CD8-positive, alpha-beta memory T cell (primary cell): ENCODE measurements around the gene RTF2. TPM values are rescaled to one million over a fixed set of nuclear protein-coding genes. Genes with fewer than 3 reads are reported as not detected.

ENCODE experiments used
- CTCF ChIA-PET: fragments of 350-600 bp; sonication (Branson Sonifier 250); formaldehyde crosslinking; loops from one replicate; lab custom pipeline; 2021; ENCODE audit warnings: antibody characterized with exemption; lab: Charles Lee
- POLR2A ChIA-PET: fragments of 350-600 bp; sonication (Branson Sonifier 250); formaldehyde crosslinking; loops from one replicate; lab custom pipeline; 2021; ENCODE audit warnings: antibody characterized with exemption; lab: Charles Lee
- DNase-seq, 5 donors: peaks; one replicate each; pipeline versions ENCODE4 v3.0.0 to v3.0.0-alpha.2; 2020 to 2022; ENCODE audit warnings: mixed read lengths in 1 of 5
- H3K27ac ChIP-seq: one replicate; pipeline ENCODE4 v1.7.0; 2013; ENCODE audit warnings: low read depth, mild to moderate bottlenecking, low read length, moderate library complexity
- H3K27me3 ChIP-seq: 2 replicates; pipeline ENCODE4 v1.7.0; 2013; ENCODE audit warnings: low read length, mild to moderate bottlenecking; ENCODE audit not compliant: insufficient read depth, poor library complexity, severe bottlenecking
- H3K36me3 ChIP-seq: 2 replicates; pipeline ENCODE4 v1.7.0; 2013; ENCODE audit warnings: mild to moderate bottlenecking, low read length, moderate library complexity; ENCODE audit not compliant: insufficient read depth
- H3K4me1 ChIP-seq: 2 replicates; pipeline ENCODE4 v1.7.0; 2013; ENCODE audit warnings: mild to moderate bottlenecking, low read length, moderate library complexity; ENCODE audit not compliant: insufficient read depth
- H3K4me3 ChIP-seq: 2 replicates; pipeline ENCODE4 v1.7.0; 2013; ENCODE audit warnings: mild to moderate bottlenecking, low read length
- H3K9me3 ChIP-seq: 2 replicates; pipeline ENCODE4 v1.7.0; 2013; ENCODE audit warnings: mild to moderate bottlenecking, low read length
- H3K27ac Mint-ChIP-seq, 8 donors: one replicate each; pipeline ENCODE4 v1.8.0; 2020 to 2021; ENCODE audit warnings: mixed read lengths in 8 of 8, mild to moderate bottlenecking in 6 of 8, inconsistent platforms in 3 of 8, moderate library complexity in 3 of 8
- H3K27me3 Mint-ChIP-seq, 2 donors: one replicate each; pipeline ENCODE4 v1.8.0; 2020 to 2021; ENCODE audit warnings: mixed read lengths in 2 of 2, mild to moderate bottlenecking in 1 of 2, moderate library complexity in 1 of 2
- H3K36me3 Mint-ChIP-seq, 3 donors: one replicate each; pipeline ENCODE4 v1.8.0; 2020 to 2021; ENCODE audit warnings: mixed read lengths in 3 of 3, inconsistent platforms in 1 of 3, mild to moderate bottlenecking in 1 of 3
- H3K4me1 Mint-ChIP-seq, 3 donors: one replicate each; pipeline ENCODE4 v1.8.0; 2020 to 2021; ENCODE audit warnings: mixed read lengths in 3 of 3, inconsistent platforms in 1 of 3, mild to moderate bottlenecking in 1 of 3
- H3K4me3 Mint-ChIP-seq, 7 donors: one replicate each; pipeline ENCODE4 v1.8.0; 2020 to 2021; ENCODE audit warnings: mixed read lengths in 7 of 7, mild to moderate bottlenecking in 6 of 7, moderate library complexity in 4 of 7, inconsistent platforms in 2 of 7
- H3K9me3 Mint-ChIP-seq, 5 donors: one replicate each; pipeline ENCODE4 v1.8.0; 2020 to 2022; ENCODE audit warnings: mixed read lengths in 5 of 5, mild to moderate bottlenecking in 3 of 5, moderate library complexity in 2 of 5, inconsistent platforms in 1 of 5
- polyA plus RNA-seq: library from polyadenylated mRNA; unstranded; fragments of 300-500 nt; fragmentation: Illumina TruSeq; gene quantifications from one replicate; pipeline ENCODE4 v1.2.3, GENCODE V29; 2021
- total RNA-seq, 2 experiments: library from RNA; stranded (reverse); gene quantifications; one replicate each; pipeline ENCODE4 v1.2.3, GENCODE V29; 2021

Gene RTF2
- total and polyA plus RNA-seq, 3 experiments from 2014 or later, result 82.5 to 121 (median 85.1) TPM

GRCh38 chr20:56429941-56430340 lies 38.5 kb upstream of the RTF2 start:
- H3K36me3 ChIP-seq, result no peaks in the 10 kb centered on the region
- H3K4me3 ChIP-seq, result peak overlapping the region; percentile 63
- DNase-seq, result no peak
- no peaks in the 10 kb centered on the region for H3K9me3 Mint-ChIP-seq
- no peaks in the 10 kb centered on the region for H3K9me3 ChIP-seq
- no peaks in the 10 kb centered on the region for H3K27me3 ChIP-seq
- H3K27me3 Mint-ChIP-seq, result peaks cover 0 to 1% of the 10 kb centered on the region in 2 donors
- peaks cover 53 to 72% (median 66%) of the 10 kb centered on the region in 3 donors for H3K4me1 Mint-ChIP-seq
- peaks cover under 1 to 14% (median 2%) of the 10 kb centered on the region in 3 donors for H3K36me3 Mint-ChIP-seq
- H3K4me1 ChIP-seq, result peaks cover 49% of the 10 kb centered on the region
- H3K27ac Mint-ChIP-seq, result peak overlapping the region; percentile 41 to 98 (median 94)
- peak overlapping the region; percentile 72 to 91 (median 88) for H3K4me3 Mint-ChIP-seq
- CTCF ChIA-PET, result interaction anchor here (1.3 to 3.2 kb wide), 3 partner anchors 11 to 38 kb away, joined by 3 to 11 read pairs (median 6); partner anchors contain the start of genes AURKA and CSTF1
- POLR2A ChIA-PET, result no interaction called here
- H3K27ac ChIP-seq, result no peak overlapping the region

GRCh38 chr20:56430461-56430860 lies 38.0 kb upstream of the RTF2 start:
- peak overlapping the region in 7 of 8 donors; percentile 41 to 98 (median 89) for H3K27ac Mint-ChIP-seq
- POLR2A ChIA-PET, result no interaction called here
- H3K27ac ChIP-seq, result no peak overlapping the region
- peaks cover 49% of the 10 kb centered on the region for H3K4me1 ChIP-seq
- peaks cover 55 to 74% (median 64%) of the 10 kb centered on the region in 3 donors for H3K4me1 Mint-ChIP-seq
- no peaks in the 10 kb centered on the region for H3K9me3 ChIP-seq
- no peaks in the 10 kb centered on the region for H3K27me3 ChIP-seq
- peaks cover 2 to 14% (median 2%) of the 10 kb centered on the region in 3 donors for H3K36me3 Mint-ChIP-seq
- CTCF ChIA-PET, result interaction anchor here (2.4 to 3.2 kb wide), 2 partner anchors 11 to 21 kb away, joined by 6 to 11 read pairs; no protein-coding TSS in a partner anchor
- no peaks in the 10 kb centered on the region for H3K9me3 Mint-ChIP-seq
- peak overlapping the region in 6 of 7 donors; percentile 72 to 91 (median 88) for H3K4me3 Mint-ChIP-seq
- no peaks in the 10 kb centered on the region for H3K36me3 ChIP-seq
- peaks cover 0 to 1% of the 10 kb centered on the region in 2 donors for H3K27me3 Mint-ChIP-seq
- no peak for DNase-seq
- H3K4me3 ChIP-seq, result no peak overlapping the region

GRCh38 chr20:56430957-56431356 lies 37.5 kb upstream of the RTF2 start:
- no peaks in the 10 kb centered on the region for H3K9me3 Mint-ChIP-seq
- peaks cover 2 to 14% (median 2%) of the 10 kb centered on the region in 3 donors for H3K36me3 Mint-ChIP-seq
- H3K27ac ChIP-seq, result no peak overlapping the region

GRCh38 chr20:56431471-56431870 lies 37.0 kb upstream of the RTF2 start:
- H3K27me3 Mint-ChIP-seq, result peaks cover 0 to 1% of the 10 kb centered on the region in 2 donors
- Histone ChIP-seq H3K27me3 (no peaks in the 10 kb centered on the region), H3K4me1 (peaks cover 49% of the 10 kb centered on the region), H3K9me3 (no peaks in the 10 kb centered on the region), H3K36me3 (no peaks in the 10 kb centered on the region), H3K27ac (no peak overlapping the region), H3K4me3 (no peak overlapping the region)
- no peak overlapping the region for H3K4me3 Mint-ChIP-seq
- H3K4me1 Mint-ChIP-seq, result peaks cover 57 to 69% (median 62%) of the 10 kb centered on the region in 3 donors
- POLR2A ChIA-PET, result interaction anchor here (0.5 kb wide), 1 partner anchor 34 kb away, joined by 3 read pairs; no protein-coding TSS in a partner anchor
- no peaks in the 10 kb centered on the region for H3K9me3 Mint-ChIP-seq
- CTCF ChIA-PET, result interaction anchor here (0.6 to 2.4 kb wide), 2 partner anchors 22 to 1042 kb away, joined by 3 to 6 read pairs; no protein-coding TSS in a partner anchor
- peaks cover 2 to 14% (median 2%) of the 10 kb centered on the region in 3 donors for H3K36me3 Mint-ChIP-seq
- DNase-seq, result no peak
- no peak overlapping the region for H3K27ac Mint-ChIP-seq

More at GRCh38 chr20:56430957-56431356, 37.5 kb upstream of the RTF2 start:
- ChIA-PET POLR2A (interaction anchor here (0.5 kb wide), 1 partner anchor 33 kb away, joined by 3 read pairs; no protein-coding TSS in a partner anchor), CTCF (interaction anchor here (2.4 to 3.2 kb wide), 2 partner anchors 12 to 22 kb away, joined by 6 to 11 read pairs; no protein-coding TSS in a partner anchor)
- Mint-ChIP-seq H3K4me1 (peaks cover 56 to 71% (median 63%) of the 10 kb centered on the region in 3 donors), H3K27me3 (peaks cover 0 to 1% of the 10 kb centered on the region in 2 donors), H3K27ac (peak overlapping the region in 5 of 8 donors; percentile 41 to 89 (median 56)), H3K4me3 (peak overlapping the region in 1 of 7 donors; percentile 44)
- Histone ChIP-seq H3K4me1 (peaks cover 49% of the 10 kb centered on the region), H3K9me3 (no peaks in the 10 kb centered on the region), H3K36me3 (no peaks in the 10 kb centered on the region), H3K4me3 (no peak overlapping the region), H3K27me3 (no peaks in the 10 kb centered on the region)
- DNase-seq, result no peak

GRCh38 chr20:56433221-56433879 lies 35.1 kb upstream of the RTF2 start:
- peaks cover 2 to 9% (median 5%) of the 10 kb centered on the region in 3 donors for H3K36me3 Mint-ChIP-seq
- H3K27ac ChIP-seq, result peak overlapping the region; percentile 50
- peaks cover 55% of the 10 kb centered on the region for H3K4me1 ChIP-seq
- H3K9me3 Mint-ChIP-seq, result no peaks in the 10 kb centered on the region
- H3K4me1 Mint-ChIP-seq, result peaks cover 52 to 66% (median 61%) of the 10 kb centered on the region in 3 donors
- DNase-seq, result no peak
- peak overlapping the region; percentile 70 to 96 (median 86) for H3K27ac Mint-ChIP-seq
- H3K4me3 ChIP-seq, result no peak overlapping the region
- POLR2A ChIA-PET, result interaction anchor here (0.9 kb wide), 2 partner anchors 14 to 21 kb away, joined by 3 read pairs; partner anchors contain the start of gene CASS4
- CTCF ChIA-PET, result interaction anchor here (1.4 kb wide), 1 partner anchor 14 kb away, joined by 4 read pairs; no protein-coding TSS in a partner anchor
- H3K27me3 Mint-ChIP-seq, result peaks cover 0 to 1% of the 10 kb centered on the region in 2 donors
- H3K27me3 ChIP-seq, result no peaks in the 10 kb centered on the region
- peaks cover 11% of the 10 kb centered on the region for H3K36me3 ChIP-seq
- H3K4me3 Mint-ChIP-seq, result peak overlapping the region; percentile 2 to 71 (median 51)
- H3K9me3 ChIP-seq, result no peaks in the 10 kb centered on the region

- Mint-ChIP-seq H3K36me3 (peaks cover 2 to 9% (median 5%) of the 10 kb centered on the region in 3 donors), H3K4me3 (peak overlapping the region; percentile 2 to 71 (median 51)), H3K4me1 (peaks cover 49 to 65% (median 61%) of the 10 kb centered on the region in 3 donors), H3K9me3 (no peaks in the 10 kb centered on the region), H3K27me3 (peaks cover 0 to 1% of the 10 kb centered on the region in 2 donors), H3K27ac (peak overlapping the region; percentile 70 to 96 (median 86))
- no peak overlapping the region for H3K4me3 ChIP-seq
- ChIA-PET POLR2A (interaction anchor here (0.9 kb wide), 2 partner anchors 15 to 22 kb away, joined by 3 read pairs; partner anchors contain the start of gene CASS4), CTCF (interaction anchor here (1.4 kb wide), 1 partner anchor 14 kb away, joined by 4 read pairs; no protein-coding TSS in a partner anchor)
- peaks cover 12% of the 10 kb centered on the region for H3K36me3 ChIP-seq
- no peaks in the 10 kb centered on the region for H3K9me3 ChIP-seq
- peak in 1 of 5 donors; percentile 30 for DNase-seq
- peak overlapping the region; percentile 50 for H3K27ac ChIP-seq
- peaks cover 55% of the 10 kb centered on the region for H3K4me1 ChIP-seq
- no peaks in the 10 kb centered on the region for H3K27me3 ChIP-seq
Observed at GRCh38 chr20:56433880-56434255, 34.6 kb upstream of the RTF2 start.

- H3K27ac Mint-ChIP-seq, result peak overlapping the region in 6 of 8 donors; percentile 17 to 76 (median 56)
- POLR2A ChIA-PET, result no interaction called here
- no peak overlapping the region for H3K4me3 ChIP-seq
- H3K4me1 Mint-ChIP-seq, result peaks cover 51 to 70% (median 63%) of the 10 kb centered on the region in 3 donors
- H3K9me3 Mint-ChIP-seq, result no peaks in the 10 kb centered on the region
- DNase-seq, result no peak
- H3K27me3 ChIP-seq, result no peaks in the 10 kb centered on the region
- peaks cover 2 to 7% (median 4%) of the 10 kb centered on the region in 3 donors for H3K36me3 Mint-ChIP-seq
- H3K27ac ChIP-seq, result no peak overlapping the region
- no peaks in the 10 kb centered on the region for H3K27me3 Mint-ChIP-seq
- peaks cover 67% of the 10 kb centered on the region for H3K4me1 ChIP-seq
- H3K4me3 Mint-ChIP-seq, result no peak overlapping the region
- no peaks in the 10 kb centered on the region for H3K9me3 ChIP-seq
- CTCF ChIA-PET, result no interaction called here
- H3K36me3 ChIP-seq, result peaks cover 12% of the 10 kb centered on the region
Observed at GRCh38 chr20:56437196-56437960, 31.0 kb upstream of the RTF2 start.
